ENCODE measurements around the gene SRRM3. TPM values are rescaled to one million over a fixed set of nuclear protein-coding genes. Genes with fewer than 3 reads are reported as not detected.

SRRM3 gene
- total and polyA plus RNA-seq, 2 experiments from 2014 or later = 0.39 to 0.65 TPM

- H3K27me3 ChIP-seq (replicated peaks; ENCODE audit: insufficient read depth) = peaks cover 13% of the 10 kb centered on the region
- no peaks in the 10 kb centered on the region for H3K9me3 ChIP-seq (ENCODE audit: low read depth)
- H3K4me1 ChIP-seq (ENCODE audit: insufficient read depth) = 0 out of 2 replicates have a peak, but pooled peaks cover 4% of the 10 kb centered on the region
- no peak overlapping the region for H3K4me2 ChIP-seq (ENCODE audit: unreplicated experiment)
- no peaks in the 10 kb centered on the region for H3F3A ChIP-seq (ENCODE audit: insufficient read depth)
- no peak overlapping the region for H3K27ac ChIP-seq
- no peak overlapping the region for H2AFZ ChIP-seq
- H3K4me3 ChIP-seq = no peak overlapping the region
- no peaks in the 10 kb centered on the region for H3K9me2 ChIP-seq (ENCODE audit: insufficient read depth)
- WGBS, 2 experiments (ENCODE audit: low coverage in 1 of 2, low lambda C conversion rate in 2 of 2, missing lambda C conversion rate in 2 of 2) = 66 to 73% methylated on average over 4 of the region's 4 CpGs
- no peaks in the 10 kb centered on the region for H3K36me3 ChIP-seq (ENCODE audit: low read depth)
- DNase-seq = no peak
- no peaks in the 10 kb centered on the region for H4K20me1 ChIP-seq (ENCODE audit: insufficient read depth)
- TF ChIP-seq EZH2 (IDR thresholded peaks at IDR 0.05; ENCODE audit: insufficient read depth, poor library complexity, severe bottlenecking) = no peak
- TF ChIP-seq EZH2phosphoT487 (IDR thresholded peaks at IDR 0.05; ENCODE audit: insufficient read depth, low read depth) = no peak
- H3K79me2 ChIP-seq (ENCODE audit: insufficient read depth) = no peaks in the 10 kb centered on the region
- no peak overlapping the region for H3K9ac ChIP-seq
- in situ Hi-C loops (cut with MboI) = no loop called here
These were observed 53.1 kb downstream of the SRRM3 start for GRCh38 chr7:76254781-76255180.

GRCh38 chr7:76257973-76258372, 56.3 kb downstream of the SRRM3 start:
- in situ Hi-C loops (cut with MboI) = no loop called here
- Histone ChIP-seq H4K20me1 (ENCODE audit: insufficient read depth) (no peaks in the 10 kb centered on the region), H3K27me3 (replicated peaks; ENCODE audit: insufficient read depth) (peaks cover 18% of the 10 kb centered on the region), H3K9me2 (ENCODE audit: insufficient read depth) (no peaks in the 10 kb centered on the region), H3K4me3 (no peak overlapping the region), H3K27ac (no peak overlapping the region), H3K9me3 (ENCODE audit: low read depth) (no peaks in the 10 kb centered on the region), H3K4me1 (ENCODE audit: insufficient read depth) (no peaks in the 10 kb centered on the region), H3K4me2 (ENCODE audit: unreplicated experiment) (no peak overlapping the region), H3K36me3 (ENCODE audit: low read depth) (no peaks in the 10 kb centered on the region), H3K79me2 (ENCODE audit: insufficient read depth) (no peaks in the 10 kb centered on the region), H2AFZ (no peak overlapping the region), H3K9ac (no peak overlapping the region), H3F3A (ENCODE audit: insufficient read depth) (no peaks in the 10 kb centered on the region)
- TF ChIP-seq EZH2 (IDR thresholded peaks at IDR 0.05; ENCODE audit: insufficient read depth, poor library complexity, severe bottlenecking) (no peak), EZH2phosphoT487 (IDR thresholded peaks at IDR 0.05; ENCODE audit: insufficient read depth, low read depth) (no peak)
- WGBS, 2 experiments (ENCODE audit: low coverage in 1 of 2, low lambda C conversion rate in 2 of 2, missing lambda C conversion rate in 2 of 2) = 36 to 40% methylated on average over 8 of the region's 8 CpGs
- no peak for DNase-seq

GRCh38 chr7:76259124-76260093, 57.7 kb downstream of the SRRM3 start:
- Histone ChIP-seq H3K79me2 (ENCODE audit: insufficient read depth) (no peaks in the 10 kb centered on the region), H2AFZ (no peak overlapping the region), H3K9me2 (ENCODE audit: insufficient read depth) (no peaks in the 10 kb centered on the region), H3K27me3 (replicated peaks; ENCODE audit: insufficient read depth) (peaks cover 17% of the 10 kb centered on the region), H3K9ac (no peak overlapping the region), H3K4me1 (ENCODE audit: insufficient read depth) (no peaks in the 10 kb centered on the region), H3K4me2 (ENCODE audit: unreplicated experiment) (no peak overlapping the region), H3K27ac (no peak overlapping the region), H3K36me3 (ENCODE audit: low read depth) (no peaks in the 10 kb centered on the region), H3K9me3 (ENCODE audit: low read depth) (no peaks in the 10 kb centered on the region), H3K4me3 (no peak overlapping the region), H4K20me1 (ENCODE audit: insufficient read depth) (no peaks in the 10 kb centered on the region), H3F3A (ENCODE audit: insufficient read depth) (no peaks in the 10 kb centered on the region)
- DNase-seq = no peak
- TF ChIP-seq EZH2 (IDR thresholded peaks at IDR 0.05; ENCODE audit: insufficient read depth, poor library complexity, severe bottlenecking) (no peak), EZH2phosphoT487 (IDR thresholded peaks at IDR 0.05; ENCODE audit: insufficient read depth, low read depth) (no peak)
- 17 to 25% methylated on average over 30 to 44 of the region's 50 CpGs for WGBS, 2 experiments (ENCODE audit: low coverage in 1 of 2, low lambda C conversion rate in 2 of 2, missing lambda C conversion rate in 2 of 2)
- in situ Hi-C loops (cut with MboI) = no loop called here

- H2AFZ ChIP-seq = no peak overlapping the region
- no peaks in the 10 kb centered on the region for H3K4me1 ChIP-seq (ENCODE audit: insufficient read depth)
- H3K4me3 ChIP-seq = no peak overlapping the region
- peak; percentile 55 for DNase-seq
- TF ChIP-seq EZH2phosphoT487 (IDR thresholded peaks at IDR 0.05; ENCODE audit: insufficient read depth, low read depth) (no peak), EZH2 (IDR thresholded peaks at IDR 0.05; ENCODE audit: insufficient read depth, poor library complexity, severe bottlenecking) (no peak)
- H4K20me1 ChIP-seq (ENCODE audit: insufficient read depth) = no peaks in the 10 kb centered on the region
- in situ Hi-C loops (cut with MboI) = no loop called here
- peaks cover 12% of the 10 kb centered on the region for H3K27me3 ChIP-seq (replicated peaks; ENCODE audit: insufficient read depth)
- H3F3A ChIP-seq (ENCODE audit: insufficient read depth) = no peaks in the 10 kb centered on the region
- no peaks in the 10 kb centered on the region for H3K79me2 ChIP-seq (ENCODE audit: insufficient read depth)
- H3K27ac ChIP-seq = no peak overlapping the region
- no peak overlapping the region for H3K4me2 ChIP-seq (ENCODE audit: unreplicated experiment)
- H3K9ac ChIP-seq = no peak overlapping the region
- H3K9me3 ChIP-seq (ENCODE audit: low read depth) = no peaks in the 10 kb centered on the region
- H3K36me3 ChIP-seq (ENCODE audit: low read depth) = no peaks in the 10 kb centered on the region
- no peaks in the 10 kb centered on the region for H3K9me2 ChIP-seq (ENCODE audit: insufficient read depth)
- 9% methylated on average over 28 of the region's 28 CpGs; no CpG with 5 or more reads in 1 of the 2 experiments for WGBS, 2 experiments (ENCODE audit: low coverage in 1 of 2, low lambda C conversion rate in 2 of 2, missing lambda C conversion rate in 2 of 2)
These were observed 58.5 kb downstream of the SRRM3 start for GRCh38 chr7:76260171-76260703.
